IPS-NIHi7 (cell line): ENCODE results near the gene VPS35L.
"Not testable (repeated sequence)": the region's sequence is repeated elsewhere in the genome, so short reads cannot be mapped to it uniquely, and the experiment has no call there.

Source experiments
- DNase-seq: peaks from one replicate; pipeline ENCODE4 v3.0.0; 2012; ENCODE audit warnings: mixed read lengths; ENCODE audit errors: extremely low spot score

VPS35L gene

GRCh38 chr16:19654147-19654546, 98.6 kb downstream of the VPS35L start:
- DNase-seq, result no peak

GRCh38 chr16:19655242-19655777, 99.8 kb downstream of the VPS35L start:
- no peak for DNase-seq

- DNase-seq, result no peak
Observed at GRCh38 chr16:19657831-19658230, 102.3 kb downstream of the VPS35L start.

GRCh38 chr16:19659554-19659953, 104.1 kb downstream of the VPS35L start:
- no peak for DNase-seq

DNA sequence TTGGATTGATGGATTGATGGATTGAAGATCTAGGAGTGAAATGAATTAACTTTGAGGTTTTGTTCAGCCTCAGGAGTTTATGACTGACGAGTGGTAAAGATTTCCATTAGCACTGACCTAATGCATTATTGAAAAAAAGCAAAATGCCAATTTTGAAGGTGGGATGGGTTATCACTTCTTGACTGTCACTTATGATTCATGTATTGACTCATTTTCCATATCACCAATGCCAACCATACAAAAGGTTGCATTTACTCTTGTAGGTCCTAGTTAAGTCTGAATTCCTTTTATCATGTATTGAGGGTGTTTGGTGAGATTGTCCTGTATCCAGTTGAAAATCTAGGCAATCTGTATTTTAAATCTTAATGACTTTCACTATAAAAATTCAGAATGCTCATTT, 104.9 kb downstream of the VPS35L start:
- DNase-seq, result no peak

GRCh38 chr16:19662351-19662750, 106.8 kb downstream of the VPS35L start:
- DNase-seq, result no peak

DNA sequence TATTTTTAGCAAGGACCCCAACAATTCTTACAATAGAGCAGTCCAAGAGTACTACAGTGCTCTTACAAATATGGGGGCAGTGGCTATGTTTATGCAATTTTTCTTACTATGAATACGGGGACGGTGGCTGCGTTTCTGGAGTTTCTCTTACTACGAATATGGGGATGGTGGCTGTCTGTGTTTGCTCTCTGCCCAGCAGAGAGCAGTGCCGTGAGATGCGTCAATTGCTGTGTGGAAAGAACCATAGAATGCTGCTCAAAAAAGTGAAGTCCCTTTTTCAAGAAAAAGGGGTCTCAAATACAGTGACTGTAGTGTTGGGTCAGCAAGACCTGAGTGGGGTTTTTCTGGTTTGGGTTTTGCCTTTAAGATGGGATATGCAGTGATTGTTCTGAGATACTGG, 108.7 kb downstream of the VPS35L start:
- DNase-seq, result no peak

GRCh38 chr16:19665313-19665712, 109.8 kb downstream of the VPS35L start:
- DNase-seq, result not testable (repeated sequence)

DNA sequence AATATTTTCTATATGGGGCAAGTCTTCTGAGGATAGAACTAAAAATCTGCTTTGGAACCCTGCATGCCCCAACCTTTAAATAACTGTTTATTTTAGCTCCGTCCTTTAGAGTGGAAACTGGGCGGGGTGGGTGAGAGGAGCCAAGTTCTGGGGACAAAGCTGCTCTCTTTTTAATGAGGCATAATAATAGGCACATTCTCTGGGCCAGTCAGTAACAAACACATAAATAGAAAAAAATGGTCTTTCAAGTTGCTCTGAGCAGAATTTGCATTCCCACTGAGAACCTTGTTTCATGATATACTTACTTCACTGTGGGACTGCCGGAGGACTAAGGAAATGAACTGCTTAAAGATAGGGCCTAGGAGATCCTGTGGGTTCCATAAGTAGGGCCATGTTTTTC, 111.0 kb downstream of the VPS35L start:
- DNase-seq, result no peak

DNA sequence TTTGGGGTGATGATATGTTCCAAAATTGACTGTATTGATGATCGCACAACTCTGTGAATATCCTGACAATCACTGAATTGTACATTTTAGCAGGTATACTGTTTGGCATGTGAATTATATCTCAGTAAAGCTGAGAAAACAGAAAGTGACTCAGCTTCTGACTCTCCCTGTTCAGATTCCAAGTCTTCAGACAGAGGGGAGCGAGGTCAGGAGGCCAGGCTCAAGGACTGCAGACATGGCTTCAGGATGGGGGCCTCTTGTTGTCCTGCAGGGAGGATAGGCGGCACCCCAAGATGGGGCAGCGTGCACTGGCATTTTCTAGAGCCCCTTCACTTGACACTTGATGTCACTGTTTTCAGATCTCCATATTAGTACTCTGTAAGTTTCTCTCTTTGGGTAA, 116.9 kb downstream of the VPS35L start:
- no peak for DNase-seq

DNA sequence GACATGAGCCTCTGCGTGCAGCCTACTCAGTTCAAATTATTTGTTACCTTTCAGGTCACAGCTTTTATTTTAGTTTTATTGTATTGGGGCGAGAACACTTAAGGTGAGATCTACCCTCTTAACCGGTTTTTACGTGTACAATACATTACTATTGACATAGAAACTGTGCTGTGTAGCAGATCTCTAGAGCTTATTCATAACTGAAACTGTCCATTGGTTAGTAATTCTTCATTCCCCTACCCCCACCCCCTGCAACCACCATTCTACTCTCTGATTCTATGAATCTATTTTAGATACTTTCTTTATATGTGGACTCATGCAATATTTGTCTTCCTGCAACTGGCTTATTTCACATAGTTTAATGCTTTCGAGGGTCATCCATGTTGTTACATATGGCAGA, 119.0 kb downstream of the VPS35L start:
- no peak for DNase-seq

DNA sequence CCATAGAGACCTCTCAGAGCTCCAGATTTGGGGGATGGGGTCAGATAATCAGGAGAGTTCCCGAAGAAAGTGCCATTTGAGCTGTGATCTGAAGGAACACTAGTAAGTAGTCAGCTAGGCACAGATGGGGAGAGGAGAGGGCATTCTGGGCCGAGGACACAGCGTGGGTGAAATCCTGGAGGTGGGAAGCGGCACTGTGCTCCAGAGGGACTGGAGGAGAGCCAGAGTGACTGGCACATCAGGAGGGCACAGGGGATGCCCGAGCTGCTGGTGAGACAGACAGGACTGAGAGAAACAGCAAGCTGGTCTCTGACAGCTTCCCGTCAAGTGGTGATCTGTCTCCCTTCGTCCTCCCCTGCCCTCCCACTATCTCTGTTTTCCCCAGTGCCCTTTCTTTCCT, 121.9 kb downstream of the VPS35L start:
- DNase-seq, result no peak

- no peak for DNase-seq
Observed at GRCh38 chr16:19678804-19679203, 123.3 kb downstream of the VPS35L start.

DNA sequence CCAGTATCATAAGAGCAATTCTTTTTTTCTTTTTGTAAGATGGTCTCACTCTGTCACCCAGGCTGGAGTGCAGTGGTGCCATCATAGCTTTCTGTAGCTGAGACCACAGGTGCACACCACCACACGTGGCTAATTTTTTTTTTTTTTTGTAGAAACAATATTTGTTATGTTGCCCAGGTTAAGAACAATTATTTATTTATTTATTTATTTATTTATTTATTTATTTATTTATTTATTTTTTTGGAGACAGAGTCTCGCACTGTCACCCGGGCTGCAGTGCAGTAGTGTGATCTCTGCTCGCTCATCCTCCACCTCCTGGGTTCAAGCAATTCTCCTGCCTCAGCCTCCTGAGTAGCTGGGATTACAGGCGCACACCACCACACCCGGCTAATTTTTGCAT, 123.8 kb downstream of the VPS35L start:
- DNase-seq, result not testable (repeated sequence)

DNA sequence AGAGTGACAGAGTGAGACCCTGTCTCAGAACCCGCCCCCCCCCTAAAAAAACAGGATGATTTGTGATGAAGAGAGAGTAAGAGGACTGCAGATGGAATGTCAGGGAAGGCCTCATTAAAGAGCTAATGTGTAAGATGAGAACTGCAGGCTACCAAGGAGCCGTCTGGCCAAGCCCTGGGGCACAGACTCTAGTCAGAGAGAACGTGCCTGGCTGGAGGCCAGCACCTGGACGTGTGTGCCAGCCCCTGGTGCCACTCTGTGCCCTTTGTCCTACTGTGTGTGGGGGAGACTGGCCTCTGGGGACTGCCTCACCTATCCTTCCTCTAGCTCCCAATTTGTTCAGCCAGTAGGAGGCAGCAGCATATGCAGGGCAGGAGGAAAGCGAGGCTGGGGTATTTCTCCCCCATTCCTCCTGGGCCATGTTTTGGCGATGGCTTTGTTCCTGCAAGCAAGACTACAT, 125.4 kb downstream of the VPS35L start:
- peak; percentile 54 for DNase-seq

GRCh38 chr16:19681637-19682036, 126.1 kb downstream of the VPS35L start:
- no peak for DNase-seq

- no peak for DNase-seq
Observed at GRCh38 chr16:19683453-19684236, 128.1 kb downstream of the VPS35L start.

GRCh38 chr16:19685176-19685575, 129.7 kb downstream of the VPS35L start:
- DNase-seq, result no peak

GRCh38 chr16:19687279-19687678, 131.8 kb downstream of the VPS35L start:
- no peak for DNase-seq

GRCh38 chr16:19688396-19689024, 133.0 kb downstream of the VPS35L start:
- DNase-seq, result no peak

DNA sequence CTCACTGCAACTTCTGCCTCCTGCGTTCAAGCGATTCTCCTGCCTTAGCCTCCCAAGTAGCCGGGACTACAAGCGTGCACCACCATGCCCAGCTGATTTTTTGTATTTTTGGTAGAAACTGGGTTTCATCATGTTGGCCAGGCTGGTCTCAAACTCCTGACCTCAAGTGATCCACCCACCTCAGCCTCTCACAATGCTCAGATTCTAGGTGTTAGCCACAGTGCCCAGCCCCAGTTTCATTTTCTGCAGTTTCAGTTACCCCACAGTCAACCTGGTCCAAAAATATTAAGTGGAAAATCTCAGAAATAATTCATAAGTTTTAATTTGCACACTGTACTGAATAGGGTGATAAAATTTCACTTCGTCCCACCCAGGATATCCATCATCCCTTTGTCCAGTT, 133.8 kb downstream of the VPS35L start:
- no peak for DNase-seq

GRCh38 chr16:19690196-19690595, 134.7 kb downstream of the VPS35L start:
- DNase-seq, result no peak

DNA sequence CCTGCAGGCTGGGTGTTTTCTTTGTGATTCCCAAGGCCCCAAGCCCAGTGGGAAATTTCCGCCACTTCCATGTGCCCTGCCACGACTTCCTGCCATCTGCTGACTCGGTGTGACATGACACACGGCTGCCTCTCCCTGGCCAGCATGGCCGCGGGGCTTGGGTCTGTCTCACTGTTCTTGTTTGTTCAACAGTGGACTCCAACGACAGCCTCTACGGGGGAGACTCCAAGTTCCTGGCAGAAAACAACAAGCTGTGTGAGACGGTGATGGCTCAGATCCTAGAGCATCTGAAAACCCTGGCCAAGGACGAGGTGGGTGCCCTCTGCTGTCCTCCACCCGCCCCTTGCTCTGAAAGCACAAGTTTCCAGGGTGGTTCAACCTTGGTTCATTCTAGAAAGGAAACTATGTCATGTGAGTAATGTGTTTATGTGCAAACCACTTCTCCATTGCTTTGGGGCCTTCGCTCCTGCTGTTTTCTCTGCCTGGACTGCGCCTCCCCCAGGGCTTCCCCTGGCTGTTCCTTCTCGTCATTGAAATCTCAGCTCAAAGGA, 135.7 kb downstream of the VPS35L start:
- no peak for DNase-seq
